ENCODE measurements around the gene ACRBP.

ACRBP gene

GRCh38 chr12:6607751-6608591 is 39.3 kb downstream of the ACRBP start:
- TF ChIP-seq FOXP2 (optimal IDR thresholded peaks at IDR 0.05; ENCODE audit: borderline replicate concordance, extremely low read depth, extremely low read length, insufficient read depth), result no peak
- TF ChIP-seq TAF1 (IDR thresholded peaks at IDR 0.05; ENCODE audit: borderline replicate concordance, insufficient read depth, low read length), result 0 out of 2 replicates have a peak, but pooled peaks have one; percentile 18

- peak; percentile 47; the same call in 1 of the 2 replicates for TF ChIP-seq SIN3A (IDR thresholded peaks at IDR 0.05; ENCODE audit: borderline replicate concordance, insufficient read depth, low read length)
- TF ChIP-seq REST (IDR thresholded peaks at IDR 0.05; ENCODE audit: insufficient read depth in 1 of 2, low read depth in 2 of 2, low read length in 2 of 2), result no peak
- TF ChIP-seq FOXP2 (optimal IDR thresholded peaks at IDR 0.05; ENCODE audit: borderline replicate concordance, extremely low read depth, extremely low read length, insufficient read depth), result peak; percentile 51
Measured at GRCh38 chr12:6606331-6607131, 40.7 kb downstream of the ACRBP start.

GRCh38 chr12:6605421-6606330 is 41.6 kb downstream of the ACRBP start:
- TF ChIP-seq TAF1 (IDR thresholded peaks at IDR 0.05; ENCODE audit: borderline replicate concordance, insufficient read depth, low read length), result no peak
- no peak for TF ChIP-seq REST (IDR thresholded peaks at IDR 0.05; ENCODE audit: insufficient read depth in 1 of 2, low read depth in 2 of 2, low read length in 2 of 2)
- TF ChIP-seq POLR2AphosphoS5 (IDR thresholded peaks at IDR 0.05; ENCODE audit: low read depth, low read length), result no peak
- TF ChIP-seq SIN3A (IDR thresholded peaks at IDR 0.05; ENCODE audit: borderline replicate concordance, insufficient read depth, low read length), result no peak
- TF ChIP-seq FOXP2 (optimal IDR thresholded peaks at IDR 0.05; ENCODE audit: borderline replicate concordance, extremely low read depth, extremely low read length, insufficient read depth), result no peak

GRCh38 chr12:6604259-6605029 is 42.8 kb downstream of the ACRBP start:
- no peak for TF ChIP-seq SIN3A (IDR thresholded peaks at IDR 0.05; ENCODE audit: borderline replicate concordance, insufficient read depth, low read length)
- TF ChIP-seq FOXP2 (optimal IDR thresholded peaks at IDR 0.05; ENCODE audit: borderline replicate concordance, extremely low read depth, extremely low read length, insufficient read depth), result no peak
- no peak for TF ChIP-seq POLR2AphosphoS5 (IDR thresholded peaks at IDR 0.05; ENCODE audit: low read depth, low read length)
- no peak for TF ChIP-seq TAF1 (IDR thresholded peaks at IDR 0.05; ENCODE audit: borderline replicate concordance, insufficient read depth, low read length)
- no peak for TF ChIP-seq REST (IDR thresholded peaks at IDR 0.05; ENCODE audit: insufficient read depth in 1 of 2, low read depth in 2 of 2, low read length in 2 of 2)

All from PFSK-1 (cell line).